T-helper 1 cell treated with Interleukin-12 subunit alpha and Interleukin-12 subunit beta and Interleukin-4 antibody, amounts not matched to agents 30 ng/mL and 1 ng/mL, for 36 hours (primary cell): Measurements from ENCODE around the gene CPXM2. TPM values are rescaled to one million over a fixed set of nuclear protein-coding genes. Genes with fewer than 3 reads are reported as not detected.

ENCODE experiments used
- intact Hi-C: fragments of 100-400 bp; cut with micrococcal nuclease; formaldehyde crosslinking; loops from one replicate; pipeline ENCODE4 v1.15.1; 2024
- total RNA-seq: library from RNA; stranded (reverse); gene quantifications from 2 replicates; pipeline ENCODE4 v1.2.3, GENCODE V29; 2022

Gene CPXM2
- total RNA-seq, 1 donor from 2014 or later = not detected

- intact Hi-C loops = no loop called here
These were observed 86.9 kb downstream of the CPXM2 start for GRCh38 chr10:123804716-123805115.

DNA sequence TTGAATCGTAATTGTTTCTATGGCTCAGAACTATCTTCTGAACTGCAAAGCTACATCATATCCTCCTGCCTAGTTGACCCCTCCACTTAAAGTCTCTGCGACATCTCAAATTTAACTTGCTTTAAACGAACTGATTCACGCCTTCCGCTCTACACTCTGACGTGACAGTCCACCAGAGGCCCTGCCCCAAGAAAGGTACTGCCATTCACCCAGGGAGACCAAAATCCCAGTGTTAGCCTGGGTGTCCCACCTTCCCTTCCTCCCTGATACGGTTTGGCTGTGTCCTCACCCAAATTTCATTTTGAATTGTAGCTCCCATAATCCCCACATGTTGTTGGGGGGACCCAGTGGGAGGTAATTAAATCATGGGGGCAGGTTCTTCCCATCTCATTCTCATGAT is 90.8 kb downstream of the CPXM2 start:
- intact Hi-C loops = no loop called here

DNA sequence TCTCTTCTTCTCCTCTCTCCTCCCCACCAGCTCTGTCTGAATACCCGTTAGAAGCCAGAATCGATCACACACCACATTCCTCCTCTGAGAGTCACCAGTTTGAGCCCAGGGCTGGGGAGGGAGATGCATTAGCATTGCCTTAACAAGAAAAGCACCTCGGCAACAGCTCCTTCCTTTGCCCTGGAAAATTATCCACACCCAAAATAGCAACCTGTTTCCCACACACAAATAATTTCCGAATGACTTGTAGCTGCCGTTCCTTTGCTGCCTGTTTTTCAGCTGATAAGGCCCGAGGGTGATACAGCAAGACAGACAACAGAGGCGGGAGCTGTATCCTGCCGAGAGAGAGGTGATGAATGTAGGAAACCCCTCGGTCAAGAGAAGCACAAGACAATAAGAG is 91.3 kb downstream of the CPXM2 start:
- intact Hi-C loops = no loop called here

GRCh38 chr10:123798856-123799255 is 92.8 kb downstream of the CPXM2 start:
- intact Hi-C loops = no loop called here

GRCh38 chr10:123797813-123798212 is 93.8 kb downstream of the CPXM2 start:
- intact Hi-C loops = no loop called here

DNA sequence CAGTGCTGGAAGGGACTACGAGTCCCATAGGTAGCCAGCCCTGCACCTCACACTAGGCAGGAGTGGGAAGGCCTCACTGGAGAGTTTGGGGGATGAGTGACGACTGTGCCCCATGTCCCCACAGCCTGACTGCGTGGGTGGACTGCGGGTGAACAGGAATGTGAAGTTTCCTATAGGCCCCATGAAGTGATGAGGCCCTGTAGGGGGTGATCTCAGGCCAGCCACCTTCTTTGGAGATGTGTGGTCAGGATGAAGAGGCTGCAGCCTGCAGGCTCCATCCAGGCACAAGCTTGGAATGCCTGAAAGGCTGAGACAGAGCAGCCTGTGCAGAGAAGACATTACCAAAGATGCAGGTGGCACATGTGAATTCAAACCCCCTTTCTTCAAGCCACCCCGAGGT is 94.9 kb downstream of the CPXM2 start:
- intact Hi-C loops = no loop called here

DNA sequence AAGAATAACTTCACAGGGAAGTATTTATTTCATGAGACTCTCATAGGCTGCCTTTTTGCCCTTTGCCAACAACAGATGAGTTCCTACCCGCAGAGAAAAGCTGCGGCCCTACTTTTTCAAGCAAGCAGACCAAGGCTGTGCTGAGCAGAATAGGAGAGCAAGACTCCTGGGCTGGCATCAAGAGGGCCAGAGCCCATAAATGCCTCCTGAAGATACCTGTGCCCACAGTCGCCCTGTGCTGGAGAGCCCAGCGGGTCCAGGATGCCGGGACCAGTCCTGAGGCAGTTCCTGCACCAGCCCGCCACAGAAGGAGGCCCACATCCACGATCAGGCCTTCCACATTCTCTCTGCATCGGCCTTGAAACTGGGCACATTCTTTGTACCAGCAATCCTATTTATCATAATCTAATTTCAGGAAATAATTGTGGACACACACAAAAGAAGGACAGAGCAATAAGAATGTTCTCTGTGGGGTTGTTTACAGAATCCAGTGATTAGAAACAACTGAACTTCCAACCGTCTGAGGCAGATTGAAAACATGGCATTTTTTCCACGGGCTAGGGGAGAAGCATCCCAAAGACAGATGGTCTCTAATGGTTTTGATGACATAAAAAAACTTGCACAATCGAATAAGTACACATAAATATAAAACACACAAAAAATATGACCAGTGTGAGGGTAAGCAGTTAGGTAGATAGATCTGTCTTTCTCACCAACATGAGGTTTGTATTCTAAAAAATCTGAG is 95.6 kb downstream of the CPXM2 start:
- intact Hi-C loops = no loop called here

DNA sequence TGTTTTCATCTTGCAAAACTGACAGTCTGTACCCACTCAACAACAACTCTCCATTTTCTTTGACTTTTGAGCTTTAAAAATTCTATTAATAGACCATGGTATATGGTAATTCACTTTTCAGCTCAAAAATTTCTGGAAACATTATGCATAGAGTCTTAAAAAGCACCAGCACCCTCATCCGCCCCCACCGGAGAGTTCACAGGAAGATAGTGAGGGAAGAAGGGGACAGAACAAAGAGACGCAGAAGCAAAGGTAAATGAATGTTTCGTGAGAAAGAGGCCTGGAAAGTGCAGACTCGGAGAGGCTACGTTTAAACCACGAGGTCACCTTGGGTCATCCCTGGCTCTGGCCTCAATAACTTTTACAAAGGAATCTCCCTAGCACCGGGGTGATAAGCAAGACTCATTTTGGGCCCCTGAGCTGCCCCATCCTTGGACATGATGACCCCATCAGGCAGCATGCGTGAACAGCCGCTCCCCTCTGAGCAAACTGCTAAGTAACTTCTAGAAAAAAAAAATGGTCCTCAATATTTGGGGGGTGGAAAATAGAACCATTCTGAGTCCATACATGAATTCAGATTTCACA is 96.3 kb downstream of the CPXM2 start:
- intact Hi-C loops = no loop called here

GRCh38 chr10:123792248-123792978 is 99.2 kb downstream of the CPXM2 start:
- intact Hi-C loops = no loop called here

DNA sequence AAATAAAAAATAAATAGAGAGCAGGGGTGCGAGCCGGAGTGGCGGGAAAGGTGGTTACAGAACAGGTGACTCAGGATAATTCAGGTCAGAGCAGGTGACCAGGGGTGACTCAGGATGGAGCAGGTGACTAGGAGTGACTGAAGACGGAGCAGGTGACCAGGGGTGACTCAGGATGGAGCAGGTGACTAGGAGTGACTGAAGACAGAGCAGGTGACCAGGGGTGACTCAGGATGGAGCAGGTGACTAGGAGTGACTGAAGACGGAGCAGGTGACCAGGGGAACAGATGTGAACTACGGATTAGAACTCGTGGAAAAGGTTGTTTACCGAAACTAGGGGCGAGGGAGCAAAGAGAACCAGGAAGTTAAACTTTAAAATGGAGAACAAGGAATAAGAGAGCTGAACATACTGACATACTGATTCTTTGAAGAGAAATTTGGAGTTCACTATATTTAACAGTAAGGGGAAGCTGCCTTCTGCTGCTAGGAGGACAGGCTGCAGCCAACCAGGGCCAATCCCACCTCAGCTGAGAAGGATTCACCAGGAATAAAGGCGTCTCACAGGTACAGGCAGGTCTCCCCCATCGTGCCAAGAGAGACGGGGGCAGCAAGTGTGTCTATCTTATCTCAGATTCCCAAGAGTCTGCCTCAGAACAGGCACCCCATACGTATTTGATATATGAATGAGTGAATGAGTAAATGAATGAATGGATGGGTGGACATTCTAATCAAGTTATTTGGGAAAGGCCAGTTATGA is 101.3 kb downstream of the CPXM2 start:
- intact Hi-C loops = no loop called here

DNA sequence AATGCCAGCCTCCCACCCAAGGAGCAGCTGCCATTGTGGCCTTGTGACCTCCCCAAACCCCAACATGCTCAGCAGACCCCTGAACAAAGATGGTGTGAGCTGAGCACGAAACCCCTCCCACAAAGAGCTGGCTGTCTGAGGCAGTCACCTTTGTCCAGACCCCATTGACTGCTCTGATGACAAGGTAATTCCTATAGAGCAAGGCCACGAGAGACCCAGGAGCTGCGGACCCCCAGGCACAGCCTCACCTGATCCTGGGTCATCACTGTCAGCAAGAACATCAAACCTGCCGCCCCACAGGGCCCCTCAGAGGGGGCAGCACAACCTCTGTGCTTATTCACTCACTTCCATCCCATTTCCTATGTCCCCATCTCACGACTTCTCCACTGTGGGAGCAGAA is 102.6 kb downstream of the CPXM2 start:
- intact Hi-C loops = no loop called here

DNA sequence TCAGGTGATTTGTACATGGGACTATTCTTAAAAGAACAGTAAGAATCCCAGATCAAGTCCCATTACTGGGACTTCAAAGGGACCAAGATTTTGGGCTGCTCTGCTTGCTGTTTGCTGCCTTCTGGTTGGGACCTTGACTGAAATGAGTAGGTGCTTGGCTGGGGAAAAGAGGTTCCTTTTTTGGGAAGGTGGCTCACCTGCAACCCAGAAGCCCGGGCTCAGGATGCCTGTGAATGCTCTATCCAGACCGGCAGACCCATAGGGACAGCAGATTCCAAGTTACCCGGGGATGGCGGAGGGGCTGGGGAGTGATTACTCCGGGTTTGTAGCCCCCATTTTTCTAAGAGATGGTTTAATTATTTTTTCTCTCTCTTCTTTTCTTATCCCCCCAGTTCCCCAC is 104.0 kb downstream of the CPXM2 start:
- intact Hi-C loops = no loop called here

DNA sequence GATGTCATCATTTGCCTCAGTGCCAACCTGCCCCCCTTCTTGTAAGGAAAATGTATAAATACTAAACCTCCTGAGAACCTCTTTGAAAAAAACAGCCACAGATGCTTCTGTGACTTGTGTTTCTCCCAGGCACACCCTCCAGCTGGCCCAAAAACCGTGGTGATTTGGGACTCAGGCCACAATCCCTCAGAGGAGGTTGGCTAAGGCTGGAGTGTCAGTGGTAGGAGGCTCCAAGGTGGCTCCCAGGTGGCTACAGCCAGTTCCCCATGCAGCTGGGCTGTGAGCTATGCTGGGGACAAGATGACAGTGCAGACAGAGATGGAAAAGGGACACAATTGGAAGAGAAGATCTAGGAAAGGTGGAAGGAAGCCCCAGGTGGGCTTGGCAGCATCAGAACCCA is 104.7 kb downstream of the CPXM2 start:
- intact Hi-C loops = no loop called here

DNA sequence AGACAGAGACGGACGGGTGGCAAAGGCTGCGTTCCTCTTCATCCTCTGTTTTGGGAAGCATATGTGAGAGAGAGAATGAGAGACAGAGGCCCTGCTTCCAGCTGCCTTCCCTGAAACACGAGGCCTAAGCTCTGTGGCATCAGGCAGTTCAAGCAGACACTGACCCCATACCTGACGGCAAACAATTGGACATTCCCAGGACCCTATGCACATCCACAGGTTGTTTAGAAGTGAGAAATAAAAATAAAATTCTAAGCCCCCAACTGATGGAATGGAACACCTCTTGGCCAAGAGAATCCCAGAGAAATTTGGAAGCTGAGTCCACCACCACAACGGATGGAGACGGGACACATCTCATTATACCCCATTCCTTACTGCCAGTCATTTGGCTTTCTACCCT is 105.3 kb downstream of the CPXM2 start:
- intact Hi-C loops = no loop called here

DNA sequence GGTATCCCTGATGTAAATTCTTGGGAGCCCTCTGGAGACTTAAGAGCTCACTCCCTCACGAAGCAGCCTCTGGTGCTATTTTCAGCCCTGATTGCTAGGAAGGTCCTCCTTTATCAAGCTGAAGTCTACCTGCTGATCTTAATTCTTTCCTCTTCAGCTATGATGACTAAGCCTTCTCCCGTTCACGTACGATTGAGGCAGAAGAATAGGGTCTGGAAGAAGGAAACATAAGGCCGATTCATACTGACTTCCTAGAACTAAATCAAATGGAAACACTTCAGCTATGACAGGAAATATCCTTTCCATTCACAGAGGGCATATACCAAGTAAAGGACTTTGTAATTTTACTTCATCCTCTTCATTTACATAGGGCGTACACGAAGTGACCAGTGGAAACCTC is 107.0 kb downstream of the CPXM2 start:
- intact Hi-C loops = no loop called here

- intact Hi-C loops = no loop called here
These were observed 107.4 kb downstream of the CPXM2 start for GRCh38 chr10:123784216-123784615.

GRCh38 chr10:123783296-123783695 is 108.3 kb downstream of the CPXM2 start:
- intact Hi-C loops = no loop called here

DNA sequence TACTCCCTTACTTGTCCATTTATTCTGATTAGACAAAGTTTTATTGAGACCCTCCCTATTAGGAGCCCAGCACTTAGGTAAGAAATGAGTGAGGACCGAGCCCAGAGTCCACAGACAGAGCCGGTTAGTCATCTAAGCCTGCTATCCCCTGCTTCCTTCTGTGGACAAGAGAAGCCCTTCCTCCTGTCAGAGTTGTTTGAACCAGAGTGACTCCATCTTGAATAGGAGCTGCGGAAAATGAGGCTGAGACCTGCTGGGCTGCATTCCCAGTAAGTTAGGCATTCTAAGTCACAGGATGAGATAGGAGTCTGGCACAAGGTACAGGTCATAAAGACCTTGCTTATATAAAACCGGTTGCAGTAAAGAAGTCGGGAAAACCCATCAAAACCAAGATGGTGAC is 109.1 kb downstream of the CPXM2 start:
- intact Hi-C loops = no loop called here

DNA sequence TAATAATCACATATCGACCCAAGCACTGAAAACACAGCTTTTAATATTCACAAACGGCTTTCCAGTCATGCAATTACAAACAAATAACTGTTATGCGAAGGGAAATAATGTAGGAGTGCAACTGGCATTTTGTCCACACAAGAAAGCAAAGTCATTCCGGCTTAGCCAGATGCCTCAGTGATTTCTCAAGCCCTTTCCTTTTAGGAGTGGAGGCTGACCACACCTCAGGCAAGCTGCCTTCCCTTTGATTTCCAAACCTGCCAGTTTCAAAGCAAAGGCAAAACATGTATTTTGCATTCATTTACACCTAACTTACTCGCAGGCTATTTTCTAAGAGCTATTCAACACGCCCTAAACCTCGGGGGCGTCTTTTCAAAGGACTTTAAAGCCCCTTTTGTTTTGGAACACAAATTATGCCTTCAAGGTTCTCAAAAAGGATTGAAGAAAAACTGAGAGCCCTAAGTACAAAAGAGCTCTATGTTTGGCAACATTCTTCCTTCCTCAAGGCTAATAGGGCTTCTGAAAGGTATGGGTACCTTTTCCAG is 109.6 kb downstream of the CPXM2 start:
- intact Hi-C loops = no loop called here

DNA sequence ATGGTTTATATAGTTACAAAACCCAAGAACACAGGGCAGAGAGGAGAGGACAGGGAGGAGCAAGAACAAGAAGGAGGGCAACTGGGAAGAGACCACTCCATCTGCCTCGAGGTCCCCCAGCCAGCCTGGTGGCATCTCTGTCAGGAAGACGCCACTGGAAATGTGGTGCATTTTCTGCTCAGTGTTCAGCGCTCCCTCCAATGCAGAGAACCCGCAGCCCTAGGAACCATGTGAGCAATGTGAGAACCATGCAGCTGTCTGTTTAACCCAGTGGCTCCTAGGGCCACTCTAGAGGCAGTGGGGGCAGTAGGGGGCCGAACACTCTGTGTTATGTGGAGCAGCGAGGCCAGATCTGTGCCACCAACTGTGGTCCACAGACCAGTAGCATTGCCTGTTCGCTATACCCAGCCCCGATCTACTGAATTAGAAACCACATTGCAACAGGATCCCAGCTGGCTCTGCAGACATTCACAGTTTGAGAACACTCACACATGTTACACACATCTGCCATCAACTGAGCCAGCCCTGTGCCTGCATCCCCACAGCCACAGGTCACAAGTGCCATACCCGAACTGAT is 110.2 kb downstream of the CPXM2 start:
- intact Hi-C loops = no loop called here
